Measurements from ENCODE around the gene ATP2A3.

ATP2A3 gene

DNA sequence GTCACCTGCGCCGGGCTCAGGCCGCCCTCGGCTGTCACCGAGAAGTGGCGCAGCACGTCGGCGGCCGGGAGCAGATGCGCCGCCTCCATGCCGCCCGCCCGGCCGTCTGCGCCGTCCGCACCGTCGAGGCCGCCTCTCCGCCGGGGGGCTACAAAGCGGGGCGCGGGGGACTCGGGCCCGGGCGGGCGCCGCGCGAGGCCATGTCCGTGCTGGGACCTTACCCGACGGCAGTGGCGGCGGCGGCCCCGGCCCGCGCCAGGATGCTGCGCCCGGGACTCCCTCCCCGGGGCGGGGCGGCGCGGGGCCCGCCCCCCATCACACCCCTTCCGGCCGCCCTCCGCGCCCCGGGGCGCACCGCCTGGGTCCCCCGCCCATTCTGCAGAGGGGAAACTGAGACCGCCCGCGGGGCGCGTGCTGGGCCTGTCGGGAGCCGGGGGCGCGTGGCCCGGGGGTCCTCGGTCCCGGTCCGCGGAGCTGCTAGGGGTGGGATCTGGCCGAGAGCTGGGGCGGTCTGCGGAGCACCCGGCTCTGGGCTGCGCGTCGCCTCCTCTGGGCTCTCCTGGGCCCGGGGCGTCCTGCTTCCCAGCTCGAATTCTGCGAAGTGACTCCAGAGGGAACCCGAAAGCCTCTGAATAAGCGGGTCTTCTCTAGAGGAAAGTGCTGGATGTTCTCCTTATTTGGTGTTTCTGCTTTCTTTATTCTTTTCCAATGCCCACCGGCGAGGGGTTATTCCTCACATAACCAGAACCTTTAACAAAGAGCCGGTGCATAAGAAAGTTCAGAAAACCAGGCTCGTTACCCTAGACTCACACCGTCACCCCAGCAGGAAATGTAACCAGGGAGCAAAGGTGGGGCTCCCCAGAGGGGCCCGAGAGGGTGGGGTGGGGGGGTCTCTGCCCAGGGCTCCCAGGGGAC is at the start of gene ATP2A3:
Gene ATP2A3 (minus strand): TSS at position 235 of the 915 bp plus-strand sequence. CDS start 146 bp downstream, at position 89.
- peak; percentile 72 for DNase-seq (ENCODE audit: low read depth)

DNA sequence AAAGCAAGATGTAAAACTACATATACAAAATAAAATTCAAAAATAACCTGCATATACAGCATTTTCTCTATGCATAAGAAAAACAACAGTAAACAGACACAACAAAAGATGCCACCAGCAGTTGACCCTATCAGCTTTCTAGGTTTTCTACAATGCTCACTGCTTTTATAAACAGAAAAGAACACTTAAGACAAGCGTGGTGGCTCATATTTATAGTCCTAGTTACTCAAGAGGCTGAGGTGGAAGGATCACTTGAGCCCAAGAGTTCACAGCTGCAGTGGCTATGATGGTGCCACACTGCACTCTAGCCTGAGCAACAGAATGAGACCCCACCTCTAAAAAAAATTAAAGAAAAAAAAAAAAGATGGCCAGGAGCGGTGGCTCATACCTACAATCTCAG is 46.5 kb upstream of the ATP2A3 start:
- no peak for DNase-seq (ENCODE audit: low read depth)

DNA sequence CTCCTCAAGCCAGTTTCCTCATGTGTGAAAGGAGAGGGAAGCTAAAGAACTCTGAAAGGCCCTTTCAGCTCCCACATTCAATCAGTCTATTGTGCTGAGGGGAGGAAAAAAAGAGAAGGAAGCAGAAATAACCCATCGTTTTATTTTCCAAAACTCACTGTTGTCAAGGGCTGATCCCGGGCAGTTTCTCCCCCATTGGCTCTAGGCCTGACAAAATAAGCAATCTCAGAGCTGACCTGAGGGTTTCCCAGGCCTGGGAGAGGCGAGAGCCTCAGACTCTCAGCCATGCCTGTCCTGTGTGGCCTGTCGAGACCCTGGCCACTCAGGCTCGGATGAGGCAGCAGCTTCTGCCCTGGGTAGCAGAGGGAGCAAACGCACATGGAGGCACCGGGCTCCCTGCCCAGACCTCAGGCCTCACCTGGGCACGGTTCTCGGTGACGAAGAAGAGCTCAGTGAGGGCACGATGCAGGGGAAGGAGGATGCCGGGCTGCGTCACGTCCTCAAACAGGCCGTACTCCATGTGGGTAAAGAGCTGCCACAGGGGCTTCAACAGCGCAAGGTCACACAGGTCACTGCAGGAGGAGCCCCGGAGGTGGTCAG is 45.0 kb upstream of the ATP2A3 start:
- no peak for DNase-seq (ENCODE audit: low read depth)

DNA sequence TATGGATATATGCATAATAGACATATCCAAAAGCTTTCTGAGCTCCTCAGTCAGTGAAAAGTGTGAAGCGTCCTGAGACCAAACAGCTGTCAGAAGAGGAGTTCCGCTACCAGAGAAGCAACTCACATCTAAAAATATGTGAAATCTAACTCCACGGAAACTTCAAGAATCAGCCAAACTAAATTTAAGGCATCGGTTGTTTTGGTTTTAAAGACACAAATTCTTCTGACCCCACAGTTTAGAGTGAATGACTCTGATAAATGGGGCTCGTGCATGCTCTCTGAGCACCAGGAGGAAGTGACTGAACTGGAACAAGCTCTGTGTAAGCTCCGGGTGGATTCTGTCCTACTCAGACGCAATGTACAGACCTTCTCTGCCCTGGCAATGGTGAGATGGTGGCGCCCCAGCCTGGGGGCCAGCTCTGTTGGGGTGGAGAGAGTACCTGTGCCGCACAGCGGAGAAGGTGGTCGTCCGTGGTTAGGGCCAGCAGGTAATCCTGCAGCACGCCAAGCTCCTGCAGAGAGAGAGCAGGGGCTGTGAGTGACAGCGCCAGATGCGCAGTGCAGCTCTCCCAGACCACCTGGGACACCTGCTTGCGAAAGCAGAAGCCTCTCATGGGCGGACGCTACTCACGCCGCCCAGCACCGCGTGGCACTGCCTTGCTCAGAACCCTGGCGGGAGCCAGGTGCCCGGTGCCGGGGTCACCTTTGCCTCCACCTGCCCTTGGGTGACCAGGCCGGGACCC is 44.4 kb upstream of the ATP2A3 start:
- DNase-seq (ENCODE audit: low read depth) = no peak

DNA sequence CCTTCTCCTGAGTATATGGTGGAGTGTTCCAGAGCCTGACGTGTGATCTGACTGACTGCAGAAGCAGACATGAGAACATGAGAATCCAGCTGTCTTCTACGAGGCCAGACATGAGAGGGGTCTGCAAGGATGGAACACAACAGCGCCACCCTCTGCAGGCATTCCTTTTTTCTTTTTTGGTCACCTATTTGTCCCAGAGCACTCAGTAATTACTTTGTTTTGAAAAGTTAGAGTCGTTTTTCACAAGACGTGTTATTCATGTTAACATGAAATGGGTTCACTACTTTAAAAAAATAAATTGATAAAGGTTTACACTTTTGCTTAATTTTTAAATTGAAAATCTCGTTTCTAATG is 43.8 kb upstream of the ATP2A3 start:
- no peak for DNase-seq (ENCODE audit: low read depth)

DNA sequence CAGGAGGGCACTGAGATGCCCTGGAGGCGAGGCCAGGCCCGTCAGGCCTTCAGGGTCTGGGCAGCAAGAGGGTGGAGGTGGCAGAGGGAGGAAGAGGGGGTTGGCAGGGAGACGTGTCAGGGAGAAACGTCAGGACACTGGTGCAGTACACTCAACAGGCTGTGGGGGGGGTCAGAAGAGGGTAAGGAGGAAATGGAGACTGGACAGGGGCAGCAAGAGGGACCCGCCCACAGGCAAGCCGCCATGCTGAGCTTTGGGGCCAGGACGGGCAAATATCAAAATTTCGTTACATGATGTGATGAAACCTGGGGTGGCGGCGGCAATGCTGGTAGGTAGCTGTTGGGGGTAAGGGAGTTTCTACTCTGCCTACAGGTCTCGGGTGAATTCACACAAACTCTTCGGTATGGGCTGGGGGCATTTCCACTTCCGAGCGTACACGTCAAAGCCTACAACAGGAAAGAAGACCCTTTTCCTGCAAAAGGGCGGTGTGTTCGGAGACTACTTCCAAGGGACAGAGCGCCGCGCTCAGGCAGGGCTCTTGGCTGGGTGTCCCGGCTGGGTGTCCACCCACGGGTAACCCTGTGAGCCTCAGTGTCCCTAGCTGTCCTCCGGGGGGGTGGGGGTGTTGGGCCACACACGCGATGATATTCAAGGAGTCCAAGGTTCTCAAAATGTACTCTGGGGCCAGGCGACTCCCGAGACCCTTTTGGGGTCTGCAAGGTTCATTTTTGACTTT is 43.3 kb upstream of the ATP2A3 start:
- no peak for DNase-seq (ENCODE audit: low read depth)

DNA sequence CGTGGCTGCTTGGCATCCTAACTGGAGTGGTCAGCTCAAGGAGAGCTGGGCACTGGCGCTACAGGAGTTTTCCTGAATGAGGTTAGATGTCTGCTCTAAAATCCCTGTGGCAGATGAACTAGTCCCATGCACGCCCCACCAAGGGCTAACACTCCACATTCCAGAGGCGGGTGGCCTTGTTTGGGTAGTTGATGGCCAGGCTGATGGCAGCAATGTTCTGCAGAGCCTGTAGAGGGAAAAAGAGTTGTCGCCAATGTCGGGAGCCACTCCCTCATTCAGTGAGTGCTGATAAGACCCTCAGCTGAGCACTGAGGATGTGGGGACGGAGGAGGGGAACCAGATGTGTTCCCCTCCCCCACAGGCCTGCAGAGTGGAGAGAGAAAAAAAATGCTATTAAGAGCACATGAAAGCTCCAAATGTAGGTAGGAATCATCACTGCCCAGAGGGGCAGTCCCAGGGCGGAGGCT is 42.5 kb upstream of the ATP2A3 start:
- no peak for DNase-seq (ENCODE audit: low read depth)

DNA sequence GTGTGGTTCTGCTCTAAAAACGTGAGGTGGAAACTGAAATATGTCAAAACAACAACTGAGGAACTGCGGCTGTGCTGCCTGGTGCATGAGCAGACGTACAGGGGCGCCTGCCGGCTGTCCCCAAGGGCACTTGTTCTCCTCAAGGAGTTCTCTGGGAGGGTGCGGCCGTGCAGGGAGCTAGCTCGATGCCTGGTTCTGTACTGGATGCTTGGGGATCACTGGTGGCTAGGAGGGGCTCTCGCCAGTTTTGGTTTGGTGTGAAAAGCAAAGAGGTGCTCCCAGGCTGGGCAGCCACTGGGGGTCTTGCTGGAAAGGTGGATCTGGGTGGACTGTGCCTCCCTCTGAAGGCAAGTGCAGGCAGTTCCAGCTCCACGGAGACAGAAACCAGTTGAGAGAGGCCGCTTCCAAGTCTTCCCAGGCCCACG is 41.9 kb upstream of the ATP2A3 start:
- DNase-seq (ENCODE audit: low read depth) = no peak

DNA sequence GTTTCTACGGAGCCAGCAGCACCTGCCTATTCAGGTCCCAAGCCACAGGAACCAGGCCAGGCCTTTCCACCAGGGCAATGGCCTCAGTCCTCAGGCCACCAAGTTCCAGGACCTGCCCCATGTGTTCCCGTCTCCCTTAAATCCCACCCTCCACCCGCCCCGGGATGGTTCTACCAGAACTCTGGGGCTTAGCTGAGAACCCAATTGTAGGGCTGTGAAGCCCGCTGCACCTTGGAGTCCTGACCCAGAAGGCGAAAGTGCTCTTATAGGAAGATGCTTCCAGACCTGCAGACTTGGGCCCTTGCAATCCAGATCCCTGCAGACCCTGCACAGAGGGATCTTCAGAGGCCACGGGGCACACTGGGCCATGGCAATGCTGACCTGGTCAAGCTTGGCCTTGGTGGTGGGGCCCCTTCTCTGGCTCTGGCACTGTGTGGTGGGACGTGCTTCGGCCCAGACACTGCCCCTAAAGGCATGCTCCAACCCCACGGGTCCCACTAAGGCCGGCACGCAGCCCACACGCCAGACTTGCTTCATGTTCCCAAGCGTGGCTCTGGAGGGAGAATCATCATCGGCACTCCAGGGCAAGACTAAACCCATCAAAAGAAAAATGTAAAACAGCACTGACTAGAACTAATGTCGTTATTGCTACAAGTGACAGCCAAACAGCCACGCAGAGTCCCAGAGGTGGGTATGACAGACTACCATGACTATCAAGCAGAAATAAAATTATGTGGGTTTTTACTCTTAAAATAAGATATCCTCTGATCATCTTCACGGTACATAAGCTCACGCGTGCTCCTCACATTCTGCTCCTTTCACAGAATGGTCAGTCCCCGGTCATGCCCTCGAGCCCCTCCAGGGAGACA is 41.3 kb upstream of the ATP2A3 start:
- DNase-seq (ENCODE audit: low read depth) = no peak

DNA sequence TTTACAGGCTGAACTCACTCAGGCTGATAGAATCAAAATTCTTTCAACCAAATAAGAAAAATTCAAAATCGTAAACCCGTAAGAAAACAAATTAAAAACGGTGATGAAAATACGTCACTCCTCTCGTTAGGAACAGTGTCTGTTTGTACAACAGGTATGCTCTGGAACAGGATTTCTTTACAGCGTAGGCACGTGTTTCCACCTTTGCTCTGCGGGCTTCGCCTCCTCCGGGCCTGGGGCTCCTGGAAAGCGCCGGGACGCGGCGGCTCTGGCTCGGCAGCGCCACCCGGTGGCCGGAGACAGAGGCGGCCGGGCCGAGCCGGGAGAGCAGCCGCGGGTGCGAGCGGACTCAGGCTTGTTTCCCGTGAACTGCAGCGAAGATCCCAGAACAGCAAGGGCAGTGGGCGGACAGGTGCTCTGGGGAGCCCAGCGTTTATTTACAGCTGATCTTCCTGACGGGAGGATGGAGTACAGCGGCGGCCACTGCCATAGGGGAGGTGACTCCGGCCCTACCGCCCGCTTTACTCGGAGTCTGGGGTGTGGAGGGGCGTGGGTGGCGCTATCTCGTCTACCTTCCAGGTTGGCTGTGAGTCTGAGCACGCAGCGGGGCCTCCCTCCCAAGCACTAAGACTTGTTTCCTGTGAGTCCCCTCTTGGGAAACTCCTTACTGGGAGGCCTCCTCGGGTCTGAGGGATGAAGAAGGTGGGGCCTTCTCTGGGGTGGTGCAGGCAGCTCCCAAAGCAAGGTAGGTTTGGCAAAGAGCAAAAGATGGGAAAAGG is 40.5 kb upstream of the ATP2A3 start:
- peak; percentile 67 for DNase-seq (ENCODE audit: low read depth)

DNA sequence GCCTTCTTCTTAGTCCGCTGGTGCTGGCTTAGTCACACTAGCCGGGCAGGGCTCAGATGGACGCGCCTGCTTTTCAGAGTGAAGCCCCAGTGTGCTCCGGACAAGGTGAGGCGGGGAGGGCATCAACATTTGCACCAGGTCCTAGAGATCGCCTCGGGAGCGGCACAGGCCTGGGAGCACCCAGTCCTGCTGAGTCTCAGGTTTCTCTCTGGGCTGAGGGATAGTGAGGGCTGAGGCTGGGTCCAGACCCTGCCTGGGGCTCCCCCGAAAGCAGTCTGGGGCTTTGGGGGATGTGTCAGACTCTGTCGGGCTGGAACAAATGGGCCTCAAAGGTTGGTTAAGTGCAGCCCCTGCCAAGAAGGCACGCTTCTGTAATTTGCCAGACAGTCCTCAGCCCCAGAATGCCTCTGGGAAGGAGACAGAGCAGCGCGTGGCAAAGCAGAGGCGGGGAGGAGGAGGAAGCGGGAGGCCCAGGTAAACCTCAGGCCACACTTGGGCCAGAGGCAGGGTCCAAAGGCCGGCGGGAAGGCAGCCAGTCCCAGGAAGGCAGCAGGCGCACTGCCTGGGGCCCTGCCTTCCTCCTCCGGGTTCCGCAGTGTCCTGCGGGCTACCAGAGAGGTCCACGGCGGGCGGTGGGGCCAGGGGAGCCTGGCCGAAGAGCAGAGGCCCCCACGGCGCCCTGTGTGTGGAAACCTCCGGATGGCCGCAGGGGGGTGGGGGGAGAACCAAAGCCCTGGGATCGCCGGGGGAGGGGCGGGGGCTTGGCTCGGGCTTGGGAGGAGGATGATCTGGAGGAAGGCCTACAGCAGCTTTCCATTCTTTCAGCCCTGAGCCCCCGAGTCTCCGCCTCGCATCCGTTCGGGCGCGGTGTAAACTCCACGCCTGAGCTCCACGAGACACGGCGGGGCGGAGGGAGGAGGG is 39.5 kb upstream of the ATP2A3 start:
- no peak for DNase-seq (ENCODE audit: low read depth)

DNA sequence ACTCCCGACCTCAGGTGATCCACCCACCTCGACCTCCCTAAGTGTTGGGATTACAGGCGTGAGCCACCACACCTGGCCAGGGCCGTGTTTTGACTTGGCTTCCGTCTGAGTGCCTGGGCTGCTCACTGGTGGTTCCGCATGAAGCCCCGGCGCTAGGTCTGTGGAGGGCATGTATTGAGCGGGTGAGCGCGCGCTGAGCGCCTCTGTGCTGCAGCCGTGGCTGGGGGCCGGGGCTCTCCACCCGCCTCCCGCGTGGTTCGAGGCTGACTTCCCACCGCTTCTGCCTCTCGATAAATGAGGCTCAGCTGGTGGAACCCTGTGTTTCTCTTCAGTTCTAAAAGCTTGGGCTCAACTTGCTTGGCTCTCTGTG is 38.9 kb upstream of the ATP2A3 start:
- no peak for DNase-seq (ENCODE audit: low read depth)

DNA sequence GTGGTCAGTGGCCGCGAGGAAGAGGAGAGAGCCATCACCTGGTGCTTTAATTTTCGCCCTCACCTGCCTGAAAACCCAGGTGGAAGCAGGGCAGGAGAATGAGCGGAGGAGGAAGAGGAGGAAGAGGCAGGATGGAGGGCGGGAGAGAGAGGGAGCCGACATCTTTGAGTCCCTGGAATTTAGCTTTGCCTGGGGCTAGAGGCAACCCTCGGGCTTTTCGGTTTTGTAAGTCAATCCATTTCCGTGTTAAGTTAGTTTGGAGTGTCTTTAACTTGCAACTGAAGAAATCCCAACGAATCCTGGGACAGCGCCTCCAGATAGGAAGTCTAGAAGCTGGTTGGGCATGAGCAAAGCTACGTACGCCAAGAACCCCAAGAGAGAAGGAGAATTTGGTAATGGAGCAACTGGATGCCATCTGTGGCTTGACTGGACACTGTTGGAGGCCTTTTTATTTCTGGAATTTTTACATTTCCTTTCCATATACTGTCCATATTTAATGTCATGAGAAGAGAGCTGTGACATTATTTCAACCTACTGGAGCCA is 36.9 kb upstream of the ATP2A3 start:
- no peak for DNase-seq (ENCODE audit: low read depth)

DNA sequence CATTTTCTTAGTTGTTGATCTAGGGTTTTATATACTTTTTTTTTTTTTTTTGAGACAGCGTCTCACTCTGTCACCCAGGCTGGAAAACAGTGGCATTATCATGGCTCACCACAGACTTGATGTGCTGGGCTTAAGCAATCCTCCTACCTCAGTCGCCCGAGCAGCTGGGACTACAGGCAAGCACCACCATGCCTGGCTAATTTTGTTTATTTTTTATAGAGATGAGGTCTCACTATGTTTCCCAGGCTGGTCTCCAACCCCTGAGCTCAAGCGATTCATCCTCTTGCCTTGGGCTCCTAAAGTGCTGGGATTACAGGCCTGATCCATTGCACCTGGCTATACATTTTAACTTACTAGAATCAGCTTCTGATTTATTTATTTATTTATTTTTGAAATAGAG is 34.2 kb upstream of the ATP2A3 start:
- no peak for DNase-seq (ENCODE audit: low read depth)

DNA sequence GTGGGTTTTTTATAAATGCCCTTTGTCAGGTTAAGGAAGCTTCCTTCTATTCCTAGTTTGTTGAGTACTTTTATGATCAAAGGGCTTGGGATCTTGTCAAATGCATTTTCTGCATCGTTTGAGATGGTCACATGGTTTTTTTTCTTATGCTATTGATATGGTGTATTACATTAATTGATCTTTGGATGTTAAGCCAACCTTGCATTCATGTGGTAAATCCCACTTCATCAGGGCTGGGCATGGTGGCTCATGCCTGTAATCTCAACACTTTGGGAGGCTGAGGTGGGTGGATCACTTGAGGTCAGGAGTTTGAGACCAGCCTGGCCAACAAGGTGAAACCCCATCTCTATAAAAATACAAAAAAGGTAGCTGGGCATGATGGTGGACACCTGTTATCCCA is 30.8 kb upstream of the ATP2A3 start:
- DNase-seq (ENCODE audit: low read depth) = no peak

DNA sequence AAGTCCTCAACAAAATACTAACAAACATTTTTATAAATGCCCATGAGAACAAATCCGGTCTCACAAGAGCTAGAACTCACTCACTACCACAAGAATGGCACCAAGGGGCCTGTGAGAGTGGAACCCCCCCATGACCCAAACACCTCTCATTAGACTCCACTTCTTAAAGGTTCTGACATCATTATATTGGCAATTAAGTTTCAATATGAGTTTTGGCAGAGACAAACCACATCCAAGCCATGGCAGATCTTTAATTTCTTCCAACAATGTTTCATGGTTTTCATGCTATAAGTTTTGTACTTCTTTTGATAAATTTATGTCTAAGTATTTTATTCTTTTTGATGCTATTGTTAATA is 30.0 kb upstream of the ATP2A3 start:
- DNase-seq (ENCODE audit: low read depth) = no peak

DNA sequence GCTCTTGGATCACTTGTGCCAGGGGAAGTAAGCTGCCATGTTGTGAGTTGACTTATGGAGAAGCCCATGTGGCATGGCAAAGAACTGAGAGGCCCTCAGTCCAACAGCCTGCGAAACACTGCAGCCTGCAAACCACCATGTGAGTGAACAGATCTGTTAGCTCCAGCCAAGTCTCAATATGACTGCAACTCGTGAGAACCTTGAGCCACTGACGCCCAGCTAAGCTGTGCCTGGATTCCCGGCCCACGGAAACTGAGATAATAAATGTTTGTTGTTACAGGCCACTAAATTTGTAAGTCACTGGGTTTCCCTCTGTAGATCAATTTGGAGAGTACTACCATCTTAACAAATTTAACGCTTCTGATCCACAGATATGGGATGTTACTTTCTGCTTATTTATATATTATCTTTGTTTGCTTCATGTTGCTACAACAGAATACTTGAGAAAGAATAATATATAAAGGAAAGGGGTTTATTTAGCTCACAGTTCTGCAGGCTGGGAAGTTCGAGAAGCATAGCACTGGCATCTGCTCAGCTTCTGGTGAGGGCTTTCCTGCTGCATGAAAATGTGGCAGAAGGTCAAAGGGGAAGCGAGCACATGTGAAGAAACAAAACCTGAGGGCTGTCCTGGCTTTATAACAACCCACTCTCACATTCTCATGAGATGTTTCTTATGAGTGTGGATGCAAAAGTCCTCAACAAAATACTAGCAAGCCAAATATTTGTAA is 29.4 kb upstream of the ATP2A3 start:
- no peak for DNase-seq (ENCODE audit: low read depth)

DNA sequence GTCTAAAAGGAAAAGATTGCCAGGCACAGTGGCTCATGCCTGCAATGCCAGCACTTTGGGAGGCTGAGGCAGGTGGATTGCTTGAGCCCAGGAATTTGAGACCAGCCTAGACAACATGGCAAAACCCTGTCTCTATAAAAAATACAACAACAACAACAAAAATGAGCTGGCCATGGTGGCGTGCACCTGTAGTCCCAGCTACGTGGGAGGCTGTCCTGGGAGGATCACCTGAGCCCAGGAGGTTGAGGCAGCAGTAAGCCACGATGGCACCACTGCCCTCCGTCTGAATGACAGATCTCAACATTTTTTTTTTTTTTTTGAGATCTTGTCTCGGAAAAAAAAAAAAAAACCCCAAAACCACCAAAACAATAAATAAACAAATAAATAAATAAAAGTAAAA is 28.1 kb upstream of the ATP2A3 start:
- no peak for DNase-seq (ENCODE audit: low read depth)

Measured in activated T-cell treated with anti-CD3 and anti-CD28 coated beads for 48 hours (primary cell).